ENCODE data around the gene GNAQ.
"Not testable (repeated sequence)": the region's sequence is repeated elsewhere in the genome, so short reads cannot be mapped to it uniquely, and the experiment has no call there.

Gene GNAQ

GRCh38 chr9:77748214-77748772, 283.3 kb downstream of the GNAQ start:
- FAIRE-seq = no peak

GRCh38 chr9:77747163-77747562, 284.4 kb downstream of the GNAQ start:
- DNase-seq (ENCODE audit: low spot score) = no peak
- no peak for FAIRE-seq

More at GRCh38 chr9:77748214-77748772, 283.3 kb downstream of the GNAQ start:
- no peak for DNase-seq (ENCODE audit: low spot score)

- FAIRE-seq (no peak), DNase-seq (ENCODE audit: low spot score) (no peak)
Measured at GRCh38 chr9:77744841-77745430, 286.7 kb downstream of the GNAQ start.

GRCh38 chr9:77743386-77743785, 288.2 kb downstream of the GNAQ start:
- DNase-seq (ENCODE audit: low spot score) (no peak), FAIRE-seq (no peak)

GRCh38 chr9:77738932-77739331, 292.7 kb downstream of the GNAQ start:
- no peak for DNase-seq (ENCODE audit: low spot score)

GRCh38 chr9:77735494-77735893, 296.1 kb downstream of the GNAQ start:
- no peak for FAIRE-seq
- DNase-seq (ENCODE audit: low spot score) = no peak

More at GRCh38 chr9:77738932-77739331, 292.7 kb downstream of the GNAQ start:
- FAIRE-seq = no peak

GRCh38 chr9:77731930-77732329, 299.7 kb downstream of the GNAQ start:
- FAIRE-seq (no peak), DNase-seq (ENCODE audit: low spot score) (no peak)

GRCh38 chr9:77731008-77731698, 300.5 kb downstream of the GNAQ start:
- DNase-seq (ENCODE audit: low spot score) = no peak
- no peak for FAIRE-seq

- FAIRE-seq (no peak), DNase-seq (ENCODE audit: low spot score) (no peak)
Measured at GRCh38 chr9:77729177-77729576, 302.4 kb downstream of the GNAQ start.

GRCh38 chr9:77726814-77727213, 304.8 kb downstream of the GNAQ start:
- no peak for FAIRE-seq
- DNase-seq (ENCODE audit: low spot score) = no peak

- FAIRE-seq (no peak), DNase-seq (ENCODE audit: low spot score) (no peak)
Measured at GRCh38 chr9:77726289-77726688, 305.3 kb downstream of the GNAQ start.

- no peak for FAIRE-seq
- DNase-seq (ENCODE audit: low spot score) = no peak
Measured at GRCh38 chr9:77725820-77726219, 305.8 kb downstream of the GNAQ start.

- DNase-seq (ENCODE audit: low spot score) (no peak), FAIRE-seq (no peak)
Measured at GRCh38 chr9:77725046-77725694, 306.4 kb downstream of the GNAQ start.

GRCh38 chr9:77721156-77721555, 310.5 kb downstream of the GNAQ start:
- not testable (repeated sequence) for FAIRE-seq; DNase-seq (ENCODE audit: low spot score)

- FAIRE-seq (no peak), DNase-seq (ENCODE audit: low spot score) (no peak)
Measured at GRCh38 chr9:77719321-77719720, 312.3 kb downstream of the GNAQ start.

GRCh38 chr9:77718298-77718640, 313.3 kb downstream of the GNAQ start:
- not testable (repeated sequence) for DNase-seq (ENCODE audit: low spot score); FAIRE-seq

- FAIRE-seq = peak; percentile 44
- DNase-seq (ENCODE audit: low spot score) = not testable (repeated sequence)
Measured at GRCh38 chr9:77717608-77718297, 313.9 kb downstream of the GNAQ start.

GRCh38 chr9:77714077-77714549, 317.5 kb downstream of the GNAQ start:
- FAIRE-seq = no peak
- no peak for DNase-seq (ENCODE audit: low spot score)

- peak; percentile 75 for FAIRE-seq
Measured at GRCh38 chr9:77712533-77713130, 319.0 kb downstream of the GNAQ start.

GRCh38 chr9:77710965-77711648, 320.5 kb downstream of the GNAQ start:
- DNase-seq (ENCODE audit: low spot score) = no peak

More at GRCh38 chr9:77712533-77713130, 319.0 kb downstream of the GNAQ start:
- peak; percentile 91 for DNase-seq (ENCODE audit: low spot score)

More at GRCh38 chr9:77710965-77711648, 320.5 kb downstream of the GNAQ start:
- no peak for FAIRE-seq

Measured in RCC 7860 (cell line).